ENCODE data around the gene ADRA2B.

Gene ADRA2B

DNA sequence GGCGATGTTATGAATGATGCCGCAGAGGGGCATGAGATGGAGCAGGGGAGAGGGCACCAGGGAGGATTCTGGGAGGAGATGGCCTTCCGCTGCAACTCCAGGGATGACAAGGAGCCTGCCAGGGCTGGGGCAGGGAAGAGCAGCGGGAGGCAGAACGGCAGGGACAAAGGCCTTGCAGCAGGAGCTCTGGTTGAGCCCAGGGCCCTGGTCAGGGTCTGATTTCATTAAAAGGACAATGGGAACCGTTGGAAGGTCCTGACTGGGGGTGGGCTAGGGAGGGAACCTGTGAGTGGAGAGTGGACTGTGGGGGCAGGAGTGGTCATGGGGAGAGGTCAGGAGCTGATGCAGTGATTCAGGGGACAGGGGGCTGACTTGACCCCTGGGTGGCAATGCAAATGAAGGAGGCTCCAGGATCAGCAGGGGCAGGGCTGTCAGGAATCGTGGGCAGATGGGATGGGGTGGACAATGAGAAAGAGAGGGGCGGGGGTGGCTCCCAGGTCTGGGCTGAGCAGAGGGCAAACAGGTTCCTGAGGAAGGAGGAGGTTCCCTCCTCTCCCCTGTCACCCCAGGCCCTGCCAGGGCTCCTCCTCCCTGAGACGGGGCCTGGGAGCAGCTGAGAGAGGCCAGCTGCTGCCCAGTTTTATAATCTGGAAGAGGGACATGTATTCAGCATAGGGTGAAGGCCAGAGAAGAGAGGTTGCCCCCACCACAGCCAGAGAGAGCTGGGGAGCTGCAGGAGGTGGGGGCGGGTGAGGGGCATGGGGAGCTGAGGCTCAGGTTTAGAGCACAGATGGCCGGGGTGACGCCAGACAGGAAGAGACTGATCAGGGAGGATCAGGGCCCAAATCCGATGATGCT, 36.2 kb upstream of the ADRA2B start:
- no peak overlapping the region for H3K27ac ChIP-seq
- TF ChIP-seq, protein P1, sequence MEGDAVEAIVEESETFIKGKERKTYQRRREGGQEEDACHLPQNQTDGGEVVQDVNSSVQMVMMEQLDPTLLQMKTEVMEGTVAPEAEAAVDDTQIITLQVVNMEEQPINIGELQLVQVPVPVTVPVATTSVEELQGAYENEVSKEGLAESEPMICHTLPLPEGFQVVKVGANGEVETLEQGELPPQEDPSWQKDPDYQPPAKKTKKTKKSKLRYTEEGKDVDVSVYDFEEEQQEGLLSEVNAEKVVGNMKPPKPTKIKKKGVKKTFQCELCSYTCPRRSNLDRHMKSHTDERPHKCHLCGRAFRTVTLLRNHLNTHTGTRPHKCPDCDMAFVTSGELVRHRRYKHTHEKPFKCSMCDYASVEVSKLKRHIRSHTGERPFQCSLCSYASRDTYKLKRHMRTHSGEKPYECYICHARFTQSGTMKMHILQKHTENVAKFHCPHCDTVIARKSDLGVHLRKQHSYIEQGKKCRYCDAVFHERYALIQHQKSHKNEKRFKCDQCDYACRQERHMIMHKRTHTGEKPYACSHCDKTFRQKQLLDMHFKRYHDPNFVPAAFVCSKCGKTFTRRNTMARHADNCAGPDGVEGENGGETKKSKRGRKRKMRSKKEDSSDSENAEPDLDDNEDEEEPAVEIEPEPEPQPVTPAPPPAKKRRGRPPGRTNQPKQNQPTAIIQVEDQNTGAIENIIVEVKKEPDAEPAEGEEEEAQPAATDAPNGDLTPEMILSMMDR (conservative IDR thresholded peaks at IDR 0.05): no peak

GRCh38 chr2:96151595-96152303, 35.4 kb upstream of the ADRA2B start:
- TF ChIP-seq, protein P1 (conservative IDR thresholded peaks at IDR 0.05): no peak
- no peak overlapping the region for H3K27ac ChIP-seq

- no peak overlapping the region for H3K27ac ChIP-seq
- TF ChIP-seq, protein P1 (conservative IDR thresholded peaks at IDR 0.05): no peak
- TF ChIP-seq ZFX (IDR thresholded peaks at IDR 0.05): no peak
Measured at GRCh38 chr2:96150791-96151594, 34.6 kb upstream of the ADRA2B start.

GRCh38 chr2:96150007-96150640, 33.8 kb upstream of the ADRA2B start:
- H3K27ac ChIP-seq: no peak overlapping the region

DNA sequence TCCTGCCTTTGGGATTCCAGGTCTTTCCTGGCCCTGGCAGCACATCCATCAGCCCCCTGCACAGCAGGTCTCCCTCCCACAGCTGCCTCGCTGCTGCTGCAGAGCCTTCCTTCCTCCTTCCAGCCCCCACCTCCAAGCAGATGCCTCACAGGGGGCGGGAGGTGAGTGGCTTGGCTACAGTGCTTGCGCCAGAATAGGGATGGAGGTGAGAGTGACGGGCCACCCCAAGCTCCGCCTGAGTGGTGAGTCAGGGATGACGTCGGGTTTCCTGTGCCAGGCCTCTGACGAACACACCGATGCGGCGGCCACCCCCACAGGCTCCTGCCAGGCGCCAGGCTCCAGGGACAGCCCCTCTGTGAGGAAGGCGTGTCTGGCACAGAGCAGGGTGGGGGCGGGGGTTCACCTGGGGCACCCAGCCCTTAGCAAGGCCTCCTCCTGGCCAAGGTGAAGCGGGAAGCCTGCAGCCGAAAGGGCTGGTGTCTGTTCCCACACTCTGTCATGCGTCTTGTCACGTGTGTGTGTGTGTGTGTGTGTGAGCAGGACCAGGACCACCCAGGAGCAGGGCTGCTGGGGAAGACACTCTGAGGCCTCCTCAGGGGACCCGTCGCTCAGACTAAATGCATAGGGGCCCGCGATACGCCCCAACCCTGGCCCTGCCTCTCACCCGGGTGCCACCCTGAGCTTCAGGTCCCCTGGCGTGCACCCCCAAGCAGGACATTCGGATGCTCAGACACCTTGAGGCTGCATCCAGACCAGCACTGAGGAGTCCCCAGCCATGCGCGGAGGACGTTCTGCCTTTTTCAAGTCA, 32.2 kb upstream of the ADRA2B start:
- peak overlapping the region; percentile 96 for H3K27ac ChIP-seq
- TF ChIP-seq, protein P1 (conservative IDR thresholded peaks at IDR 0.05): no peak
- no peak for TF ChIP-seq ZFX (IDR thresholded peaks at IDR 0.05)

More at GRCh38 chr2:96150007-96150640, 33.8 kb upstream of the ADRA2B start:
- TF ChIP-seq, protein P1 (conservative IDR thresholded peaks at IDR 0.05): no peak
- TF ChIP-seq ZFX (IDR thresholded peaks at IDR 0.05): no peak

GRCh38 chr2:96147593-96148201, 31.3 kb upstream of the ADRA2B start:
- no peak for TF ChIP-seq ZFX (IDR thresholded peaks at IDR 0.05)
- TF ChIP-seq, protein P1 (conservative IDR thresholded peaks at IDR 0.05): no peak
- peak overlapping the region; percentile 96 for H3K27ac ChIP-seq

Measured in C4-2B (cell line).